Hepatocyte (in vitro differentiated cells): Measurements from ENCODE around the gene NRCAM.

Experiments
- CTCF ChIP-seq: fragments of 200-600 bp; sonication (generic); IDR thresholded peaks from 2 replicates; pipeline ENCODE4 v1.5.1; 2016; ENCODE audit warnings: antibody characterized with exemption, mild to moderate bottlenecking; ENCODE audit not compliant: poor library complexity
- EZH2 ChIP-seq: fragments of 200-600 bp; sonication (generic); IDR thresholded peaks from 2 replicates; pipeline ENCODE4 v1.6.1; 2016; ENCODE audit warnings: antibody characterized with exemption, mild to moderate bottlenecking, borderline replicate concordance

GRCh38 chr7:108235451-108236061 lies 220.7 kb downstream of the NRCAM start:
- TF ChIP-seq CTCF: no peak
- TF ChIP-seq EZH2: no peak
